Spinal cord (tissue), 10 donors: Measurements from ENCODE around the gene PKNOX2. TPM values are rescaled to one million over a fixed set of nuclear protein-coding genes. Genes with fewer than 3 reads are reported as not detected.
A peak's percentile ranks its signal among the peaks of the same experiment; 100 is the strongest.

Experiments
- DNase-seq, 6 donors: peaks; one replicate each; pipeline versions ENCODE4 v3.0.0 to v3.0.0-alpha.2; 2013 to 2015; ENCODE audit warnings: low spot score in 6 of 6, low read depth in 4 of 6
- H3K27ac ChIP-seq: one replicate; pipeline ENCODE4 v1.5.1; 2013; ENCODE audit warnings: low read depth, low read length, control low read depth
- H3K27me3 ChIP-seq: one replicate; pipeline ENCODE4 v1.6.1; 2013; ENCODE audit warnings: low read length; ENCODE audit not compliant: control insufficient read depth, insufficient read depth
- H3K36me3 ChIP-seq: one replicate; pipeline ENCODE4 v1.6.1; 2013; ENCODE audit warnings: low read length; ENCODE audit not compliant: control insufficient read depth, insufficient read depth
- H3K4me1 ChIP-seq: one replicate; pipeline ENCODE4 v1.6.1; 2013; ENCODE audit warnings: low read length; ENCODE audit not compliant: control insufficient read depth, insufficient read depth
- H3K4me3 ChIP-seq: one replicate; pipeline ENCODE4 v1.5.1; 2013; ENCODE audit warnings: low read depth, low read length, control low read depth
- H3K9me3 ChIP-seq: one replicate; pipeline ENCODE4 v1.6.1; 2013; ENCODE audit warnings: low read length; ENCODE audit not compliant: control insufficient read depth, insufficient read depth
- WGBS: methylation state at CpG from one replicate; pipeline ENCODE4 v1.1.5; 2013; ENCODE audit warnings: missing lambda C conversion rate; ENCODE audit not compliant: insufficient coverage; 5-methylcytosine and 5-hydroxymethylcytosine counted together
- polyA plus RNA-seq, 2 donors: library from polyadenylated mRNA; unstranded; fragments of 120-200 nt; gene quantifications; one replicate each; pipeline ENCODE4 v1.2.1, GENCODE V29; 2013; ENCODE audit not compliant: insufficient read length in 2 of 2
- total RNA-seq, 2 donors: library from RNA; depleted of rRNA in 1 of 2; stranded (reverse); fragments of 120-200 nt in 1 of 2; fragments of >200 nt in 1 of 2; gene quantifications; one replicate each; pipeline versions ENCODE4 v1.2.3 to v1.2.4, GENCODE V29; 2013 to 2014
- donor health status: healthy.

PKNOX2 gene
- total and polyA plus RNA-seq, 4 donors = 10.6 to 41.2 (median 26.6) TPM

DNA sequence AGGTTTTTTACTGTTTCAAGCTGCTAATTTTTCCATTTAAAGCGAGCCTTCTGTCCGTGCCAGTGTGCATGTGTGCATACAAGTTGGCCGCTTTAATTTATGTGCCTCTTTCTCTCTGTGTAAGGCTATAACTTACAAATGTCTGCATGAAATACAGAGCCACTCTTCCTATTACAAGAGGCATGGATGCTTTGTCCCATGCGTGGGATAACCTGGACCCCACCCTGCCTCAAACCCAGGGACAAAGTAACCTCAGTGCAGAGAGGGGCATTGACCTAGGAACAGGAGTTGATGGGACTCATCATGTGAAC lies 28.8 kb downstream of the PKNOX2 start:
- H3K4me3 ChIP-seq = no peak overlapping the region
- peaks cover 2% of the 10 kb centered on the region for H3K36me3 ChIP-seq
- DNase-seq = no peak
- no peaks in the 10 kb centered on the region for H3K9me3 ChIP-seq
- H3K4me1 ChIP-seq = peaks cover 45% of the 10 kb centered on the region
- peaks cover 2% of the 10 kb centered on the region for H3K27me3 ChIP-seq
- WGBS = 20% methylated on average over 1 of the region's 4 CpGs
- H3K27ac ChIP-seq = no peak overlapping the region

DNA sequence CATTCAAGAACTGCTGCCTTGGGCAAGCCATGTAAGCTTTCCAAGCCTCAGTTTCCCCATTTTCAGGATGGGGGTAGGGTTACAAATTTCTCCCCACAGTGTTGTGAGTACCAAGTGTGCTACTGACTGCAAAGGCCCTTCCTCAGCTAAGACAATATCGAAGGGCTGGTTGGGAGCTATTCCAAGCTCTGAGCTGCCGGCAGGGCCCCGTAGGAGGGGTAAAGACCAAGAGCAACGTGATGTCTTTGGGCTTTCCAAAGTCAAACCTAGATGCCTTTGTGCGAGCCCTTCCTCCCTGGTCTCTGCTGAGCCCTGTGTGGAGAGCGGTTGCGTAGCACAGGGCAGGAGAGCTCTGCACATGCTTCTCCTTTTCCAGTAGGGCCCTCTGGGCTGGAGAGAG lies 29.3 kb downstream of the PKNOX2 start:
- peaks cover 2% of the 10 kb centered on the region for H3K27me3 ChIP-seq
- no peak overlapping the region for H3K4me3 ChIP-seq
- H3K4me1 ChIP-seq = peaks cover 45% of the 10 kb centered on the region
- WGBS = 65% methylated on average over 7 of the region's 7 CpGs
- peaks cover 2% of the 10 kb centered on the region for H3K36me3 ChIP-seq
- DNase-seq = no peak
- H3K27ac ChIP-seq = no peak overlapping the region
- H3K9me3 ChIP-seq = no peaks in the 10 kb centered on the region

DNA sequence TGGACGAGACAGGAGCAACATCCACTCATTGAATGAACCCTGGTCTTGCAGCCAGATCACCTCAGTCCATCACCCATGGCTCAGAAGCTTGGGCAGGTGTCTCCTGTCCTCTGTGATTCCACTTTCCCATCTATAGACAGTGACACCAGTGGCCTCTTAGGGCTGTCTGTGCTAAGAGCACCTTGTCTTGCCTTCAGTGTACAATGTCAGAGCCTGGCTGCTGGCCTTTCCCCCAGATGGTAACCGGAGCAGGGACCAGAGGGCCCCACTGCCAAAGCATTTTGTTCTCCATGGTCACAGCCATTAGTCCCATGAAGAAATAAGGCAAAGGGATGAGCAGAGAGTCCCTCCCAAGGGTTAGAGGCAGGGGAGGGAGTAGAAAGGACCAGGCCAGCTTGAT lies 35.4 kb downstream of the PKNOX2 start:
- Histone ChIP-seq H3K4me3 (no peak overlapping the region), H3K27ac (no peak overlapping the region), H3K27me3 (no peaks in the 10 kb centered on the region), H3K9me3 (no peaks in the 10 kb centered on the region), H3K36me3 (peaks cover 8% of the 10 kb centered on the region), H3K4me1 (peaks cover 47% of the 10 kb centered on the region)
- no peak for DNase-seq
- 64% methylated on average over 2 of the region's 2 CpGs for WGBS

DNA sequence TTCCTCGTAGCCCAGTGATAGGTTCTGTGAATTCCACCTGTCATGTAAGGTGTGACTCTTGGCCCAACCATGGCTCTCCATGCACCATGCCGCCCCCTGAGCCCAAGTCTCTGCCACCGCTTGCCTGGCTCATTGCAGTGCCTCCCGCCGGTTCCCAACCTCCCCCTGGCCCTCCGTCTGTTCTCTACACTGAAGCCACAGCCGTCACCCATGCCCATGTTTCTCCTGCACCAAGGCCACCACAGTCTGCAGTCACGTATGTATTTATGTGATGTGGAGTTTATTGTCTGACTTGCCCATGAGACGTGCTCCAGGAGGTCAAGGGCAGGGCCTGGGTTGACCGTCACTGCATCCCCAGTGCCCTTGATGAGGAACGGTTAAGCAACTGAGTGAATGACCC lies 35.9 kb downstream of the PKNOX2 start:
- H3K27ac ChIP-seq = no peak overlapping the region
- DNase-seq = no peak
- WGBS = 97% methylated on average over 8 of the region's 11 CpGs
- H3K4me1 ChIP-seq = peaks cover 47% of the 10 kb centered on the region
- H3K27me3 ChIP-seq = no peaks in the 10 kb centered on the region
- no peak overlapping the region for H3K4me3 ChIP-seq
- no peaks in the 10 kb centered on the region for H3K9me3 ChIP-seq
- H3K36me3 ChIP-seq = peaks cover 8% of the 10 kb centered on the region

DNA sequence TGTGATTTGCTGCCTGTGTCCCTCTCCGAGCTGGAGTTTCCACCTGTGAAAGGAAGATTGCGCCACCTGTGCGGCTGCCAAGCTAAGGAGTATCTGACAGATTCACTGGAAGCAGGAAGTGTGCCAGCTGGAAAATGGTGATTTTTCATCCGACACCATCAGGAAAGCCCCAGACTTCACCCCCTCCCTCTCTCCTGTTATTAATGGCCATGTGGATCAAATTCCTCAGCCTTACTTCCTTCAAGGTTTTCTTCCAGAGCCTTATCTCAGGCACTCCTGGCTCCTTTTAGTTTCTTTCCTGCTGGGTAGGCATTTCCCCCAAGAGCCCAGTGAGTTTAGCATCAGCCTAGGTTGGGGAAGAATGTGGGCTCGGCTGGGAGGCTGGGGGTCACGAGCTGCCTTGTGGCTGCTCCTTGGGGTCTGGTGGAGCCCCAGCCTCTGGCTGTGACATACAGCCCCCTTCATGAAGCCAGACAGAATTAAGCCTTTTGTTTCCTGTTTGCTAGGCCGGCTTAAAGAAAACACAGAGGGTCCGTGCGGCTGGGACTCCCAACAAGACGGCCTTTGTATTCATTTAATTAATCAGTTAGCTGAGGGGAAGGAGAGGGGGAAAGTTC lies 37.1 kb downstream of the PKNOX2 start:
- peaks cover 8% of the 10 kb centered on the region for H3K36me3 ChIP-seq
- peaks cover 43% of the 10 kb centered on the region for H3K4me1 ChIP-seq
- H3K4me3 ChIP-seq = no peak overlapping the region
- H3K27me3 ChIP-seq = no peaks in the 10 kb centered on the region
- H3K9me3 ChIP-seq = no peaks in the 10 kb centered on the region
- peak overlapping the region; percentile 69 for H3K27ac ChIP-seq
- 7% methylated on average over 3 of the region's 10 CpGs for WGBS
- DNase-seq = peak in 2 of 6 donors; percentile 79 to 82

DNA sequence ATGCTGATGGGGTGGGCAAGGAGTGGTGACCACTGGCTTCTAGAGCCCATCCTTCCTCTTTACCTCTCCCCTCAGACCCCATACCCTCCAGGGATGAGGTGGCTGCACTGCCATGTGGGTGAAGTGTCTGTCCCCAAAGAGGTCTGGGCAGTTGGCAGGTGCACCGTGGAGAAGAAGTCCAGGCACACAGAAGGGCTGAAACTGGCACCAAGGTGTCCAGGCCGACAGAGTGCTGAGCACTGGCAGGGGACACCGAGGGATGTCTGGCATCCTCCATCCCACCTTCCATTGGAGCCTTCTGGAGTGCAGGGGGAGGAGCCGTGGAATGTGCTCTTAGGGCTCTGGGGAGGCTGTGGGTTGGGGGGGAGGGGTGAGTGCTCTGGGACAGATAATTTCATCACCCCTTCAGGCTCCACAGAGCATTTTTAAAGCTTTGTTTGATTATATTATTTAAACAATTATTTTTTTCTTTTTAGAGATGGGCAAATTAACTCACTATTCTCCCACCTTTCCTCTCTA lies 37.9 kb downstream of the PKNOX2 start:
- WGBS = 43% methylated on average over 1 of the region's 4 CpGs
- Histone ChIP-seq H3K4me3 (no peak overlapping the region), H3K27me3 (no peaks in the 10 kb centered on the region), H3K27ac (peak overlapping the region; percentile 69), H3K9me3 (no peaks in the 10 kb centered on the region), H3K36me3 (peaks cover 6% of the 10 kb centered on the region), H3K4me1 (peaks cover 43% of the 10 kb centered on the region)
- no peak for DNase-seq

DNA sequence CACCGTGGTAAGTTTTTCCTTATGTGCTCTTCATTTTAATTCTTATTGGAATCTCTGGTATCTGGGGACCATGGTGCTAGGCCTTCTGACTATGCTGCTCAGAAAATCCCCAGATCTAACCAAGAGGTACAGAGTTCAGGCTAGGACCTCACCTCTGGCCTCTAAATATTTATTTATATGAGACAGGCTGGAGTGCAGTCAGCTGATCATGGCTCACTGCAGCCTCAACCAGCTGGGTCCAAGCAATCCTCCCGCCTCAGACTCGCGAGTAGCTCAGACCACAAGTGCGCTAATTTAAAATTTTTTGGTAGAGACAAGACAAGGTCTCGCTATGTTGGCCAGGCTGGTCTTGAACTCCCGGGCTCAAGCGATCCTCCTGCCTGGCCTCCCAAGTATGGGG lies 38.4 kb downstream of the PKNOX2 start:
- 98% methylated on average over 7 of the region's 8 CpGs for WGBS
- no peak overlapping the region for H3K4me3 ChIP-seq

DNA sequence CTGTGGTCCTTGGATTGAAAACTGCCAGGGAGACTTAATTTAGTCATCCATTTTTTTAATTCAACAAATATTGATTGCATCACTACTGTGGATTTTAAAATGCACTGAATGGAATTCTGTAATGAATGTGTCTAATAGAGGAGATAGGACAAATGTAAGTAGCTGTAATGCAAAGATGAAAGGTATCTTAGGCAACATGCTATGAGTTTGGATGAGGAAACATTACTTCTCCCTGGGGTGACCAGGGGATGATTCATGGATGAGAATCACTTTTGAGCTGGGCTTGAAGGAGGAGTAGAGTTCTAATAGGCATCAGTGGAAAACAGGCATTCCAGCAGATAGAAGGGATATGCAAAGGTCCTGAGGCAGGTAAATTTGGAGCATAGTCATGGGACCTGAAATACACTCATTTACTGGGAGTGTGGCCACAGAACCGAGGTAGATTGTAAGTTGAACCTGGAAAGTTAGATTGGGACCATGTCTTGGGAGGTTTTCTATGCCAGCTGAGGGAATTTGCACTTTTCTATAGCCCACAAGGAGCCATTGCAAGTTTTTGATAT lies 43.4 kb downstream of the PKNOX2 start:
- Histone ChIP-seq H3K4me3 (no peak overlapping the region), H3K27me3 (no peaks in the 10 kb centered on the region), H3K9me3 (no peaks in the 10 kb centered on the region), H3K36me3 (no peaks in the 10 kb centered on the region), H3K27ac (no peak overlapping the region), H3K4me1 (peaks cover 20% of the 10 kb centered on the region)
- DNase-seq = no peak
- no CpG with 5 or more reads among the region's 1 CpG for WGBS

More for the DNA sequence above, 38.4 kb downstream of the PKNOX2 start:
- Histone ChIP-seq H3K27me3 (no peaks in the 10 kb centered on the region), H3K27ac (no peak overlapping the region), H3K4me1 (peaks cover 43% of the 10 kb centered on the region), H3K9me3 (no peaks in the 10 kb centered on the region), H3K36me3 (peaks cover 6% of the 10 kb centered on the region)
- DNase-seq = no peak

DNA sequence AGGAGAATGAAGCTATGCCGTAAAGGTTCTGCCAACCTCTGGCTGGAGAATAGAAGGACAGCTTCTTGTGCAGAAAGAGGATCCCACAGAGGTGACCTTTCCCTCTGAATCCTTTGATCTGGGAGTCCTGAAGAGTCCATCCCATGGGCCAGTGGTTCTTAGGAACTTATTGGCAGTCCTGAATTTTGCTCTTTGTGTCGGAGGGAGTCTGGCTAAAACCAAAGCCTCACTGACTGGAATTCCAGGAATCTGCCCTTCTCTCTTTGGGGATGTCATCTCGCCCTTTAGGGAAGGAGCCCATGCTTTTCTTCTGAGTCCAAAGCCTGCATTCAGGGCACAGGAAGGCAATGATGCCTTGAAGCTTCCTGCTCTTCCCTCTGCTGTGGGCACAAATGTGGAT lies 45.5 kb downstream of the PKNOX2 start:
- Histone ChIP-seq H3K4me1 (peaks cover 24% of the 10 kb centered on the region), H3K4me3 (no peak overlapping the region), H3K27me3 (no peaks in the 10 kb centered on the region), H3K9me3 (no peaks in the 10 kb centered on the region), H3K27ac (no peak overlapping the region), H3K36me3 (no peaks in the 10 kb centered on the region)
- DNase-seq = no peak
- 83% methylated on average over 3 of the region's 3 CpGs for WGBS
